Measurements from ENCODE around the gene MS4A10. TPM values are rescaled to one million over a fixed set of nuclear protein-coding genes. Genes with fewer than 3 reads are reported as not detected.

The MS4A10 gene
- total RNA-seq, 1 experiment from 2014 or later, result not detected

GRCh38 chr11:60792521-60792920 lies 7.4 kb downstream of the MS4A10 start:
- RAD21 ChIA-PET (ENCODE audit: low non-redundant PET in 1 of 2, low total read pairs in 2 of 2, uncharacterized antibody in 2 of 2, unreplicated experiment in 2 of 2), result no interaction called here
- CTCF ChIA-PET, result no interaction called here

More at GRCh38 chr11:60792521-60792920, 7.4 kb downstream of the MS4A10 start:
- no peaks in the 10 kb centered on the region for H3K36me3 ChIP-seq (ENCODE audit: control insufficient read depth in 1 of 2, insufficient read depth in 2 of 2, low read length in 2 of 2)
- no peaks in the 10 kb centered on the region for H4K20me1 ChIP-seq (ENCODE audit: insufficient read depth)
- H2AFZ ChIP-seq (ENCODE audit: low read depth, low read length, poor library complexity, severe bottlenecking), result no peak overlapping the region
- H3K9me3 ChIP-seq (ENCODE audit: control insufficient read depth in 1 of 2, insufficient read depth in 1 of 2, low read depth in 1 of 2, low read length in 2 of 2), result peaks cover 0 to 4% of the 10 kb centered on the region in 2 experiments; a peak in 1 of 4 replicates
- H3K27me3 ChIP-seq (ENCODE audit: insufficient read depth, low read length), result peaks cover 5% of the 10 kb centered on the region; the same call in 1 of the 2 replicates
- intact Hi-C loops (cut with micrococcal nuclease), result no loop called here
- no peaks in the 10 kb centered on the region for H3K9me2 ChIP-seq (ENCODE audit: insufficient read depth)
- TF ChIP-seq TCF7L2 (IDR thresholded peaks at IDR 0.05; ENCODE audit: borderline replicate concordance, extremely low read depth, insufficient read depth, insufficient read length), result no peak
- TF ChIP-seq CBX3 (IDR thresholded peaks at IDR 0.05; ENCODE audit: low read depth), result no peak
- TF ChIP-seq ELF1 (IDR thresholded peaks at IDR 0.05; ENCODE audit: borderline replicate concordance, low read depth), result no peak
- TF ChIP-seq, protein P1, sequence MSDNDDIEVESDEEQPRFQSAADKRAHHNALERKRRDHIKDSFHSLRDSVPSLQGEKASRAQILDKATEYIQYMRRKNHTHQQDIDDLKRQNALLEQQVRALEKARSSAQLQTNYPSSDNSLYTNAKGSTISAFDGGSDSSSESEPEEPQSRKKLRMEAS (IDR thresholded peaks at IDR 0.05), result no peak
- TF ChIP-seq JUND (IDR thresholded peaks at IDR 0.05), result no peak
- TF ChIP-seq ZNF274 (IDR thresholded peaks at IDR 0.05; ENCODE audit: low read depth, low read length), result no peak
- TF ChIP-seq SP1 (IDR thresholded peaks at IDR 0.05; ENCODE audit: low read depth), result no peak
- no peak for TF ChIP-seq REST (IDR thresholded peaks at IDR 0.05; ENCODE audit: low read depth)
- no peak for TF ChIP-seq POLR2A (IDR thresholded peaks at IDR 0.05; ENCODE audit: borderline replicate concordance, extremely low read depth, insufficient read depth, insufficient read length)
- TF ChIP-seq CEBPB (IDR thresholded peaks at IDR 0.05; ENCODE audit: low read depth), result no peak
- TF ChIP-seq, protein P2, sequence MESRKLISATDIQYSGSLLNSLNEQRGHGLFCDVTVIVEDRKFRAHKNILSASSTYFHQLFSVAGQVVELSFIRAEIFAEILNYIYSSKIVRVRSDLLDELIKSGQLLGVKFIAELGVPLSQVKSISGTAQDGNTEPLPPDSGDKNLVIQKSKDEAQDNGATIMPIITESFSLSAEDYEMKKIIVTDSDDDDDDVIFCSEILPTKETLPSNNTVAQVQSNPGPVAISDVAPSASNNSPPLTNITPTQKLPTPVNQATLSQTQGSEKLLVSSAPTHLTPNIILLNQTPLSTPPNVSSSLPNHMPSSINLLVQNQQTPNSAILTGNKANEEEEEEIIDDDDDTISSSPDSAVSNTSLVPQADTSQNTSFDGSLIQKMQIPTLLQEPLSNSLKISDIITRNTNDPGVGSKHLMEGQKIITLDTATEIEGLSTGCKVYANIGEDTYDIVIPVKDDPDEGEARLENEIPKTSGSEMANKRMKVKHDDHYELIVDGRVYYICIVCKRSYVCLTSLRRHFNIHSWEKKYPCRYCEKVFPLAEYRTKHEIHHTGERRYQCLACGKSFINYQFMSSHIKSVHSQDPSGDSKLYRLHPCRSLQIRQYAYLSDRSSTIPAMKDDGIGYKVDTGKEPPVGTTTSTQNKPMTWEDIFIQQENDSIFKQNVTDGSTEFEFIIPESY (IDR thresholded peaks at IDR 0.05; ENCODE audit: extremely low read depth, insufficient replicate concordance, low read length), result no peak
- TF ChIP-seq FOSL1 (IDR thresholded peaks at IDR 0.05; ENCODE audit: low read depth), result no peak
- no peak for TF ChIP-seq YY1 (IDR thresholded peaks at IDR 0.05; ENCODE audit: extremely low read depth, insufficient replicate concordance, low read depth, low read length)
- no peak for TF ChIP-seq ZFX (IDR thresholded peaks at IDR 0.05)
- no peak for TF ChIP-seq EZH2phosphoT487 (IDR thresholded peaks at IDR 0.05; ENCODE audit: borderline replicate concordance)
- no peak for TF ChIP-seq RAD21 (IDR thresholded peaks at IDR 0.05; ENCODE audit: low read depth)
- no peak for TF ChIP-seq SRF (IDR thresholded peaks at IDR 0.05; ENCODE audit: low read depth)
- no peak for TF ChIP-seq EZH2 (IDR thresholded peaks at IDR 0.05)
- TF ChIP-seq, protein P3, sequence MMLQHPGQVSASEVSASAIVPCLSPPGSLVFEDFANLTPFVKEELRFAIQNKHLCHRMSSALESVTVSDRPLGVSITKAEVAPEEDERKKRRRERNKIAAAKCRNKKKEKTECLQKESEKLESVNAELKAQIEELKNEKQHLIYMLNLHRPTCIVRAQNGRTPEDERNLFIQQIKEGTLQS (IDR thresholded peaks at IDR 0.05), result no peak
- no peak for TF ChIP-seq EGR1 (IDR thresholded peaks at IDR 0.05; ENCODE audit: low read depth)
- H3K4me3 ChIP-seq (replicated peaks in 1 of 2; ENCODE audit: low read depth in 1 of 2, low read length in 2 of 2), result no peak overlapping the region
- POLR2A ChIA-PET, result no interaction called here
- DNase-seq (ENCODE audit: low read depth, low spot score) (no peak), ATAC-seq (no peak)
- H3K27ac ChIP-seq (ENCODE audit: low read depth, low read length), result no peak overlapping the region
- H3K79me2 ChIP-seq (ENCODE audit: insufficient read depth, low read length), result no peaks in the 10 kb centered on the region
- no peak overlapping the region for H3K4me2 ChIP-seq (ENCODE audit: low read length)
- H3K9ac ChIP-seq (ENCODE audit: low read length), result no peak overlapping the region
- H3K4me1 ChIP-seq (ENCODE audit: control insufficient read depth in 1 of 2, insufficient read depth in 2 of 2, low read length in 2 of 2), result no peaks in the 10 kb centered on the region
- BruUV-seq (replicated peaks), result no TSS peak

Data from HCT116 (cell line).